Fibroblast of pulmonary artery (primary cell): ENCODE data around the gene NSMF.
A peak's percentile ranks its signal among the peaks of the same experiment; 100 is the strongest.

Experiments
- DNase-seq: peaks from one replicate; pipeline ENCODE4 v3.0.0-alpha.2; 2010; ENCODE audit warnings: low read depth
- H3K4me3 ChIP-seq: replicated peaks from 2 replicates; pipeline ENCODE4 v1.5.1; 2011; ENCODE audit warnings: low read depth, mild to moderate bottlenecking, control low read depth, low read length, moderate library complexity
- TF ChIP-seq, protein P1 (sequence below): IDR thresholded peaks from 2 replicates; pipeline ENCODE4 v1.5.1; 2011; ENCODE audit warnings: mild to moderate bottlenecking, control low read depth, low read length, inconsistent platforms; ENCODE audit errors: missing control alignments

The NSMF gene, protein sequence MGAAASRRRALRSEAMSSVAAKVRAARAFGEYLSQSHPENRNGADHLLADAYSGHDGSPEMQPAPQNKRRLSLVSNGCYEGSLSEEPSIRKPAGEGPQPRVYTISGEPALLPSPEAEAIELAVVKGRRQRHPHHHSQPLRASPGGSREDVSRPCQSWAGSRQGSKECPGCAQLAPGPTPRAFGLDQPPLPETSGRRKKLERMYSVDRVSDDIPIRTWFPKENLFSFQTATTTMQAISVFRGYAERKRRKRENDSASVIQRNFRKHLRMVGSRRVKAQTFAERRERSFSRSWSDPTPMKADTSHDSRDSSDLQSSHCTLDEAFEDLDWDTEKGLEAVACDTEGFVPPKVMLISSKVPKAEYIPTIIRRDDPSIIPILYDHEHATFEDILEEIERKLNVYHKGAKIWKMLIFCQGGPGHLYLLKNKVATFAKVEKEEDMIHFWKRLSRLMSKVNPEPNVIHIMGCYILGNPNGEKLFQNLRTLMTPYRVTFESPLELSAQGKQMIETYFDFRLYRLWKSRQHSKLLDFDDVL

DNA sequence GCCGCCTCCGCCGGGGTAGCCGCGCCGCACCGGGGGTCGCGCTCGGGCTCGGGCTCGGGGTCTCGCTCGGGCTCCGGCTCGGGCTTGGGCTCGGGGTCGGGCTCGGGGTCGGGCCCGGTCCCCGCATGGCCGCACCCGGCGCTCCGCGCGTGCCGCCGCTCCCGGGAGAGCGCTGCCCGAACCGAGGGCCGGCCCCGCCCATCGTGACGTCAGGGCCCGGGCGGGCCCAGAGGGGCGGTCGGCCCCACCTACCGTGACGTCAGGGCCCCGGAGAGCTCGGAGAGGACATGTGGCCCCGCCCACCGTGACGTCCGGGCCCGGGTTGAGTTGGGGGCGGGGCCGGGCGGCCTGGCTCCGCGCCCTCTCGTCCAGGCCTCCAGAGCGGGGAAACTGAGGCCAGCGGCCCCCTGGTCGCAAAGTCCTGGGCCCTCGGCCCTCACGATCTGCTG, at the start of gene NSMF:
TSS of gene NSMF (minus strand) at position 183 of the 449 bp plus-strand sequence. CDS start 232 bp downstream, outside the sequence.
- peak; percentile 90 for DNase-seq
- TF ChIP-seq, protein P1, sequence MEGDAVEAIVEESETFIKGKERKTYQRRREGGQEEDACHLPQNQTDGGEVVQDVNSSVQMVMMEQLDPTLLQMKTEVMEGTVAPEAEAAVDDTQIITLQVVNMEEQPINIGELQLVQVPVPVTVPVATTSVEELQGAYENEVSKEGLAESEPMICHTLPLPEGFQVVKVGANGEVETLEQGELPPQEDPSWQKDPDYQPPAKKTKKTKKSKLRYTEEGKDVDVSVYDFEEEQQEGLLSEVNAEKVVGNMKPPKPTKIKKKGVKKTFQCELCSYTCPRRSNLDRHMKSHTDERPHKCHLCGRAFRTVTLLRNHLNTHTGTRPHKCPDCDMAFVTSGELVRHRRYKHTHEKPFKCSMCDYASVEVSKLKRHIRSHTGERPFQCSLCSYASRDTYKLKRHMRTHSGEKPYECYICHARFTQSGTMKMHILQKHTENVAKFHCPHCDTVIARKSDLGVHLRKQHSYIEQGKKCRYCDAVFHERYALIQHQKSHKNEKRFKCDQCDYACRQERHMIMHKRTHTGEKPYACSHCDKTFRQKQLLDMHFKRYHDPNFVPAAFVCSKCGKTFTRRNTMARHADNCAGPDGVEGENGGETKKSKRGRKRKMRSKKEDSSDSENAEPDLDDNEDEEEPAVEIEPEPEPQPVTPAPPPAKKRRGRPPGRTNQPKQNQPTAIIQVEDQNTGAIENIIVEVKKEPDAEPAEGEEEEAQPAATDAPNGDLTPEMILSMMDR, result no peak
- peak within 1 kb of the TSS; percentile 68 for H3K4me3 ChIP-seq

DNA sequence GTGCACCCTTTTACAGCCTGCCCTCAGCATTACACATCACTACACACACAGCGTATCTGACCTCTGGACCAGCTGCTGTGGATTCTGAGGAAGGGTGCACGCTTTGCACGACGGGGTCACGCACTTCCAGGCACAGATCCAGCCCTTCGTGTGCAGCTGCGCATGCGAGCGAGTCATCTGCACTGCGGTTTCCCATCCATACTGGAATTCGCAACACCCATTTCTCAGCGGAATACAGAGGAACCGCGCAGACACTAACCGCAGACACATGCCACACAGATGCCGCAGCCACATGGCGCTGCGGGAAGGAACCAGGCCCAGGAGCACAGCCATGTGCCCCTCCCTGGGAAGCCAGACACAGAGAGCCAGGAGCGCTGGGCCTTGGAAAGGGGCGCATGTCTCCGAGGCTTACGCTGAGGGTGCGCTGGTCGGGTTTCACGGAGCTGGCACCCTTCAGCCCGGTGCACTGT, 47.6 kb upstream of the NSMF start:
- TF ChIP-seq, protein P1, result no peak
- no peak for DNase-seq

DNA sequence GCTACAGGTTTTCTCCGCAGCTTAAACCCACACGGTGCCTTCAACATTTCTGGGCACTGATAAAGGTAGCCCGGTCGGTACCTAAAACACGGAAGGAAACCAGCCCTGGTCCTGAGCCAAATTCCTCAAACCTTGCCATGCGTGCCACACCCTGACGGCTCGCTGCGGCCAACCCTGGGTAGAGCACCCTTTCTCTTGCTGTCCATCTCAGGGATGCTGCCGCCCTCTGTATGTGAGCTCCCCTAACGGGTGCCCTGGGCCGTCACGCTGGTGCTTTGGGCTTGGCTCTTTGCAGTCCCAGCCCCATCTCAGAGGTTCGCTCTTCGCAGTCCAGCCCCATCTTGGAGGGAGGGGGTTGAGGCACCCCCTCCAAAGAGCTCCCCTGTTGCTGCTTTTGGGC, 47.1 kb upstream of the NSMF start:
- TF ChIP-seq, protein P1, result no peak
- DNase-seq, result no peak
- H3K4me3 ChIP-seq, result no peak overlapping the region

More for the DNA sequence above, 47.6 kb upstream of the NSMF start:
- H3K4me3 ChIP-seq, result no peak overlapping the region

DNA sequence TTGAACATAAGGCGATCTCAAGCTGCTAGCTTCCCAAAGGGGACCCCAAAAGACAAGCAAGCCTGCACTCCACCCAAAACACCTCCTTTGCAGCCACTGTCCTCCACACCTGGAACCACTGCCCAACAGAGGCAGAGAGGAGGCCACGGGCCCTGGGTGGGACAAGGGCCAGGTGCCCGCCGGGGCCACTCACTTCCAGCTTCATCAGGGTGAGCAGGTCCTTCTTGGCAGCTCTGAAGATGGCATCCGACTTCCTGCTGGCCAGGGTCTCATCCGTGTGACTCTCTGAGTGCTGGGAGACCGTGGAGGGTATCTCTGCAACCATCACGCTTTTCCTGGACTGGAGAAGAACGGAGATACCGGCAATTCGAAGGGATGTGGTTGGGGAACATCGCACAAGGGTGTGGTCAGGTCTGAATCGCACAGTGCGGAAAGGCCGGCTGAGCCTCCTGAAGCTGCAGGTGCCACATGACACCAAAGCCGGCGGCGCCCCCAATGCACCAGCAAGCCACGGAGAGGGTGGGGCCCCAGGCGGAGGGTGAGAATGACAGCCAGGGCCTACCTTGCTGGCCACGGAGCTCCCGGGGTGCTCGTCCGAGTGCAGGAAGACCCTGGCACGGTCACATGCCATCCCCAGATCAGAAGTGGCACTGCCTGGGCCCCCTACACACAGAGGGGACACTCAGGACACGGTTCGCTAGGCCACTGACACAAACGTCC, 46.4 kb upstream of the NSMF start:
- no peak for DNase-seq
- TF ChIP-seq, protein P1, result no peak
- H3K4me3 ChIP-seq, result no peak overlapping the region

DNA sequence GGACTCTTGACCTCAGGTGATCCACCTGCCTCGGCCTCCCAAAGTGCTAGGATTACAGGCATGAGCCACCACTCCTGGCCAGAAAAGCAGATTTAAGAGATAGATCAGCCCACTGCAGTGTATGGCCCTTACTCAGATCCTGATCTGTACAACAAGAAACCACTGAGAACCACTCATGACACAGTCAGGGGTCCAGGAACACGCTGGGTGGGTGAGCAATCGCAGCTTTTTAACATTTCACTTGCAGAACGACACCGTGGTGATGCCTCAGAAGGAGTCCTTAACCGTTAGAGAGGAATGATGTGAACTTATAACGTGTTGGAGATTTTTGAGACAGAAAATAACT, 45.3 kb upstream of the NSMF start:
- no peak for DNase-seq
- H3K4me3 ChIP-seq, result no peak overlapping the region
- TF ChIP-seq, protein P1, result no peak

DNA sequence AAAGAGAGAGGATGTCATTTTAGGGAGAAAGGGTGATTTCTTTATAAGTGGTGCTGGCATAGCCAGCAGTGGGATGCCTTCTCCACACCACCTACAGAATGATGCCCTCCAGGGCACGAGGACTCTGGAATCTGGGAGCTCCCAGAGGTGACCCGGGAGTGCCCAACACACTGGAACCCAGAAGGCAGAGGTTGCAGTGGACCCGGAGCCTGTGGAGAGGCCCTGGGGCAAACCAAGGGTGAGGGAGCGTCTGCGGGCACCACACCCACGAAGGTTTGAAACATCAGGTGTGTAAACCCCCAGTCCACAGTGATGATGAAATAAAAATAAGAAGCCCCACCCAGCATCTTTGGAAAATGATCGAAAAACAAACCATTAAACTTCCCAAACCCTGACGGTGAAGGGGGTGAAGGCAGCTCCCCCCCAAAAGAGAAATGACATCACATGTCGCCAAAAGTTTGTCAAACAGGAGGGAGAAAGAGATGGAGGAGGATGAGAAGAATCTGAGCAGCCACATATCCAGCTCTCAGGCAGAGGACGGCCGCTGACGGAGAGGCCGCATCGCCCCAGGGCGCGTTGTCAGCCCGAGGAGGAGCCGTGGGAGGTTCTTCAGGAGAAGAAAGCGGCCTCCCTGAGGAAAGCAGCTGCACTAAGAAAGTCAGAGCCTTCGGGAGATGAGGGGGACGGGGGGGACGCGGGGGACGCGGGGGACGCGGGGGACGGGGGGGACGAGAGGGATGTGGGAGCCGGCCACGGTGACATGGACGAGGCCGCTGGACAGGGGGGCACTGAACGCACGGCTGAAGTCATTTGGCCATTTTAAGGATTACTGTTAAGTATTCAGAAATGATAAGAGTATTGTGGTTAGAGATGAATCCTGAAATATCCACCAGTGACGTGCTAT, 43.1 kb upstream of the NSMF start:
- no peak overlapping the region for H3K4me3 ChIP-seq
- TF ChIP-seq, protein P1, result no peak
- DNase-seq, result no peak
